GM12874 (cell line): ENCODE measurements around the gene NTRK3.

Source experiments
- TF ChIP-seq, protein P1 (sequence below): IDR thresholded peaks from 2 replicates; pipeline ENCODE4 v1.5.1; 2011; ENCODE audit warnings: low read depth, mild to moderate bottlenecking, control low read depth, low read length, moderate library complexity; ENCODE audit not compliant: insufficient read depth

The NTRK3 gene

GRCh38 chr15:87941606-87942005, 314.9 kb downstream of the NTRK3 start:
- TF ChIP-seq, protein P1, sequence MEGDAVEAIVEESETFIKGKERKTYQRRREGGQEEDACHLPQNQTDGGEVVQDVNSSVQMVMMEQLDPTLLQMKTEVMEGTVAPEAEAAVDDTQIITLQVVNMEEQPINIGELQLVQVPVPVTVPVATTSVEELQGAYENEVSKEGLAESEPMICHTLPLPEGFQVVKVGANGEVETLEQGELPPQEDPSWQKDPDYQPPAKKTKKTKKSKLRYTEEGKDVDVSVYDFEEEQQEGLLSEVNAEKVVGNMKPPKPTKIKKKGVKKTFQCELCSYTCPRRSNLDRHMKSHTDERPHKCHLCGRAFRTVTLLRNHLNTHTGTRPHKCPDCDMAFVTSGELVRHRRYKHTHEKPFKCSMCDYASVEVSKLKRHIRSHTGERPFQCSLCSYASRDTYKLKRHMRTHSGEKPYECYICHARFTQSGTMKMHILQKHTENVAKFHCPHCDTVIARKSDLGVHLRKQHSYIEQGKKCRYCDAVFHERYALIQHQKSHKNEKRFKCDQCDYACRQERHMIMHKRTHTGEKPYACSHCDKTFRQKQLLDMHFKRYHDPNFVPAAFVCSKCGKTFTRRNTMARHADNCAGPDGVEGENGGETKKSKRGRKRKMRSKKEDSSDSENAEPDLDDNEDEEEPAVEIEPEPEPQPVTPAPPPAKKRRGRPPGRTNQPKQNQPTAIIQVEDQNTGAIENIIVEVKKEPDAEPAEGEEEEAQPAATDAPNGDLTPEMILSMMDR: no peak

- TF ChIP-seq, protein P1: no peak
Measured at GRCh38 chr15:87940768-87941167, 315.8 kb downstream of the NTRK3 start.

DNA sequence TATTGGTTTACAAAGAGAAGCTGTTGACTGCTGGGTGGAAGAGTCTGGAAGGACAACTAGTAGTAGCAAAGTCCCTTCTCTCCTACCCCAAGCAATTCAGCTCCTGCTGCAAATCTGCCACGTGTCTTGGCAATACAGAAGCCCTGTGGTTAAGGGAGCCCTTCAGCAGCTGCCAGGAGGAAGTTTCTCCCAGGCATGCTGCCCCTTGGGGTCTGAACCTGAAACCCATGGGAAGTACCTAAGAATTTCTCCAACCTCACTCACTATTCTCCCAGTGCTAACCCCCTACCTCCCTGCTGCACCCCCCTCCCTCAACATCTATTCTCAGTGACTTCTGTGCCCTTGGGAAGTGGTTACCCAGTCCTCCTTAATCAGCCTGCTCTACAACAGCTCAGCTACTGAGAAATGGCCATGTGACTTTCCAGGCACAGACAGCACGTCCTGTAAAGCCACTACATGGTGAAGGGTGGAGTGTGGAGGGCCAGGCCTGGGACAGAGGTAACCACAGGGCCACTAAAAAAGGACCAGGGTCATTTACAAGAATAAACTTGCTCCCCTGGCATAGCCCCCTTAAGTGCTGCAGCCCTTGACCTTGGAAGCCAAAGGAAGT, 316.6 kb downstream of the NTRK3 start:
- TF ChIP-seq, protein P1: no peak

DNA sequence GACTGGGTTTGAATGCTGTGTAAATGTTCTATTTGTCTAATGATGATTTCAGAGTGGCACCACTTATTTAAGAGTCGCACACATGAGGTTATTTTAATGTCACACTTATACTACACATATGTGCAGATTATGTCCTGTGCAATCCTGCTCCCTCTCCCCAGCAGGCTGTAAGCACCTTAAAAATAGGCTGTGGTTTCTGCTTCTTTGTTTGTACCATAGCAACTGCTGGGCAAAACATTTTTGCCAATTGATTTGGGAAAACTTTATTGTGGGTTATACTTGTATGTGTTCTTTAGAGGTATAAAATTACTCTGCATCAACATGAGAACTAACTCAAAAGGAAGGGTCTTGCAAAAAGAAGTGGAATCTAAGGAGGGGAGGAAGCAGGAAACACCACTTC, 318.5 kb downstream of the NTRK3 start:
- TF ChIP-seq, protein P1: no peak

GRCh38 chr15:87935583-87935982, 321.0 kb downstream of the NTRK3 start:
- TF ChIP-seq, protein P1: no peak

DNA sequence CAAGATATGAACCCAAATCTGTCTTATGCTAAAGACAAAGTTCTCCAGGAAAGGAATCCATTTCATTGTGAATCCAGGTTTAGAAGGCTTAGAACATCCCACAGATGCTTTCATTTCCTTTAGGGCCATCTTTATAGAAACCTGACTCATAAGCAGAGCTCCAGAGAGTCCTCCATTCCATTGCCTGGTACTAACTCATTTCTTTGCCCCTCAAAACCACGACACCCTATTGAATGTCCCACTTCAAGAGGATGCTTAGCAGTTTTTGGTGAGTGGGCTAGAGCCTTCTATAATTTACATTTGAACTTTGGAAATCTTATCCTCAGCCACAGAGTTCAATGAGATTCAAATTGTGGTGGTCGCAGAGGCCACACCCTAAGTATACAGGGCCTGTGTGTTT, 325.0 kb downstream of the NTRK3 start:
- TF ChIP-seq, protein P1: no peak

DNA sequence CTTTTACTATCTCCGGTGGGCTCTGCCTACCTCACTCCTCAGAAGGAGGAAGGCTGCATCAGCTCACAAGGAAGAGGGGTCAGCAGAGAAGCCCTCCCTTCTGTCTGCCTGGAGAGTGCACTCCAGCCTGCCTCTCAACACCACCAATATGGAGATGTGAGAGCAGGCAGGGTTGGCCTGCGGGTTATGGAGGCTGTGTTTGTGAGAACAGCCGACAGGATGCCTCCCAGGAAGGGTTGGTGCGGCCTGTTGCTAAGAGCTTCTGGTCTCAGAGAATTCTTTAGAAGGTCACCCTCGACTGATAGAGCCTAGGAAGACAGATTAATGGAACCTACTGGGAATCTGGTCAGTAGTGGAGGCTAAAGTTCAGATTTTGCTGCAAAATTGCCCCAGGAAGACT, 326.1 kb downstream of the NTRK3 start:
- TF ChIP-seq, protein P1: no peak
